ENCODE results near the gene CAPN15.
A peak's percentile ranks its signal among the peaks of the same experiment; 100 is the strongest.

CAPN15 gene

DNA sequence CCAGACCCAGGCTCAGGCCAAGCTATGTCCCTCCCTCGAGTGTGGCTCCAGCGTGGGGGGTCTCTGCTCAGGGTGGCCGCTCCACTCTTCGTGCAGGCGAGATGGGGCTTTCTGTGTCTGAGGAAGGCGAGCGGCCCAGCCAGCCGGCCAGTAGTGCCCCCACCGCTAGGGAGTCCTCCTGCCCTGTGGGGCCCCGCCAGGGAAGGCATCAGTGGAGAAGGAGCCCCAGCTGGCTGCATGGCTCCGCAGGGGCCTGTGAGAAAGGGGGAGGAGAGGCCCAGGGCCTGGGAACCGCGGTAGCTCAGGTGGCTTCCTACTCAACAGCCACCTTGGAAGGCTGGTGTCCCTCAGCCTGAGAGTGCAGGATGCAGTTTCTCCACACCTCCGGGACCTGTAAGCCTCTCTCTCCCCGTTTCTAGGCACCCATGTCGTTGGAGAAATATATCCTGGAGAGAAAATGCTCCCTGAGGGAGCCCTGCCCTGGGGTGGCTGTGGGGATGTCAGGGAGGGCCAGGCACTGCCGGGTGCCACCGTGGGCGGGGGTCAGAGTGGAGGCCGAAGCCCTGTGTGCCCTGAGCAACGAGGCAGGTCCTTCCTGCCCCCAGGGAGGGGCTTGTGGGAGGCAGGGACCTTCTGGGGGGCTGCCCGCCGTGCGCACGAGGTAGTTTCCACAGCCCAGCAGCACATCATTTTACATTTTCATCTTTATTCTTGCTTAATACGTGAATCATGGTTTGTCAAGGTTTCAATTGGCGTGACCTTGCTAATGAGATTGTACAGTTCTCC lies 45.5 kb downstream of the CAPN15 start:
- Histone ChIP-seq H3K9me2 (replicated peaks; ENCODE audit: low read depth, low read length) (no peaks in the 10 kb centered on the region), H4K20me1 (ENCODE audit: insufficient read depth, low read length, poor library complexity, severe bottlenecking) (peaks cover 2% of the 10 kb centered on the region), H3K79me2 (ENCODE audit: insufficient read depth, low read length) (no peaks in the 10 kb centered on the region), H3K9ac (ENCODE audit: low read depth, low read length, poor library complexity, severe bottlenecking) (no peak overlapping the region), H3K27me3 (ENCODE audit: insufficient read depth, low read length, poor library complexity, severe bottlenecking) (no peaks in the 10 kb centered on the region), H2AFZ (ENCODE audit: low read length) (no peak overlapping the region), H3K9me3 (ENCODE audit: insufficient read depth, low read depth, low read length) (no peaks in the 10 kb centered on the region), H3K4me2 (ENCODE audit: low read depth, low read length, poor library complexity, severe bottlenecking) (no peak overlapping the region), H3F3A (ENCODE audit: low read depth) (no peaks in the 10 kb centered on the region), H3K4me1 (ENCODE audit: insufficient read depth, low read length, poor library complexity, severe bottlenecking) (peaks cover 14% of the 10 kb centered on the region), H3K36me3 (ENCODE audit: insufficient read depth, low read length) (no peaks in the 10 kb centered on the region), H3K4me3 (ENCODE audit: low read length, poor library complexity, severe bottlenecking) (no peak overlapping the region)
- TF ChIP-seq, protein P1, sequence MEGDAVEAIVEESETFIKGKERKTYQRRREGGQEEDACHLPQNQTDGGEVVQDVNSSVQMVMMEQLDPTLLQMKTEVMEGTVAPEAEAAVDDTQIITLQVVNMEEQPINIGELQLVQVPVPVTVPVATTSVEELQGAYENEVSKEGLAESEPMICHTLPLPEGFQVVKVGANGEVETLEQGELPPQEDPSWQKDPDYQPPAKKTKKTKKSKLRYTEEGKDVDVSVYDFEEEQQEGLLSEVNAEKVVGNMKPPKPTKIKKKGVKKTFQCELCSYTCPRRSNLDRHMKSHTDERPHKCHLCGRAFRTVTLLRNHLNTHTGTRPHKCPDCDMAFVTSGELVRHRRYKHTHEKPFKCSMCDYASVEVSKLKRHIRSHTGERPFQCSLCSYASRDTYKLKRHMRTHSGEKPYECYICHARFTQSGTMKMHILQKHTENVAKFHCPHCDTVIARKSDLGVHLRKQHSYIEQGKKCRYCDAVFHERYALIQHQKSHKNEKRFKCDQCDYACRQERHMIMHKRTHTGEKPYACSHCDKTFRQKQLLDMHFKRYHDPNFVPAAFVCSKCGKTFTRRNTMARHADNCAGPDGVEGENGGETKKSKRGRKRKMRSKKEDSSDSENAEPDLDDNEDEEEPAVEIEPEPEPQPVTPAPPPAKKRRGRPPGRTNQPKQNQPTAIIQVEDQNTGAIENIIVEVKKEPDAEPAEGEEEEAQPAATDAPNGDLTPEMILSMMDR (conservative IDR thresholded peaks at IDR 0.05; ENCODE audit: low read length): no peak
- TF ChIP-seq EZH2phosphoT487 (IDR thresholded peaks at IDR 0.05; ENCODE audit: borderline replicate concordance): no peak

DNA sequence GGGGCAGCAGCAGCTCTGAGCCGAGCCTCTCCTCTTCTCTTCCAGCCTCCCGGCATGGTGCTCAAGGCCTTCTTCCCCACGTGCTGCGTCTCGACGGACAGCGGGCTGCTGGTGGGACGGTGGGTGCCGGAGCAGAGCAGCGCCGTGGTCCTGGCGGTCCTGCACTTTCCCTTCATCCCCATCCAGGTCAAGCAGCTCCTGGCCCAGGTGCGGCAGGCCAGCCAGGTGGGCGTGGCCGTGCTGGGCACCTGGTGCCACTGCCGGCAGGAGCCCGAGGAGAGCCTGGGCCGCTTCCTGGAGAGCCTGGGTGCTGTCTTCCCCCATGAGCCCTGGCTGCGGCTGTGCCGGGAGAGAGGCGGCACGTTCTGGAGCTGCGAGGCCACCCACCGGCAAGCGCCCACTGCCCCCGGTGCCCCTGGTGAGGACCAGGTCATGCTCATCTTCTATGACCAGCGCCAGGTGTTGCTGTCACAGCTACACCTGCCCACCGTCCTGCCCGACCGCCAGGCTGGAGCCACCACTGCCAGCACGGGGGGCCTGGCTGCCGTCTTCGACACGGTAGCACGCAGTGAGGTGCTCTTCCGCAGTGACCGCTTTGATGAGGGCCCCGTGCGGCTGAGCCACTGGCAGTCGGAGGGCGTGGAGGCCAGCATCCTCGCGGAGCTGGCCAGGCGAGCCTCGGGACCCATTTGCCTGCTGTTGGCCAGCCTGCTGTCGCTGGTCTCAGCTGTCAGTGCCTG lies 46.7 kb downstream of the CAPN15 start:
- H2AFZ ChIP-seq (ENCODE audit: low read length): no peak overlapping the region

DNA sequence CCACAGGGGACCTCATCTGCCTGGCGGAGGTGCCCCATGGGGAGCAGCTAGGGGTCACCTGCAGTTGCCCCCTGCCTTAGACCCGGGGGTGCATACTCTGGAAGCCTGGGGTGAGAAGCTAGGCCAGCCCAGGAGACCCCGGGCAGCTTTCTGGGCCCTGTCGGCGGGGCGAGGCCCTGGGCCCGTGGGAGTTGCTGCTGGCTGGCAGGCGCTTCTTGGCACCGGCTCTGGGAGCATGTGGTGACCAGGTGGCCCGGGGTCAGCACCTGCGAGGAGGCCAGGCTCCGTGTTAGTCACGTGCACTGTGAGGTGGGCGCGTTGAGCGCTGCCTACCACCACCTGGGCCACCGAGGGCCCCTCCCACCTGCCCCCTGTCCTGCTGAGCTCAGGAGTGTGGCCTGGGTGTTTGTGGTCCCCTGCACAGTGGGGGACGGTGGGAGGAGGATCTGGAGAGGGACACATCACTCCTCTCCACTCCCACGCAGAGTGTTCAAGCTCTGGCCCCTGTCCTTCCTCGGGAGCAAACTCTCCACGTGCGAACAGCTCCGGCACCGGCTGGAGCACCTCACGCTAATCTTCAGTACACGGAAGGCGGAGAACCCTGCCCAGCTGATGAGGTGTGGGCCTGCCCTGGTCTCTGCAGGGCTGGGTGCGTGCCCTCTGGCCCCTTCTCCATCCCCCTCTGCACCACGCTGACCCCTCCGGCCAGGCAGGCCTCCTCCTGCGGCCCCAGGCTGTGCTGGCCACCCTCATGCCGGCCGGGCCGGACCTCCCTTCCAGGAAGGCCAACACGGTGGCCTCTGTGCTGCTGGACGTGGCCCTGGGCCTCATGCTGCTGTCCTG lies 48.1 kb downstream of the CAPN15 start:
- H4K20me1 ChIP-seq (ENCODE audit: insufficient read depth, low read length, poor library complexity, severe bottlenecking): no peaks in the 10 kb centered on the region
- H3K79me2 ChIP-seq (ENCODE audit: insufficient read depth, low read length): no peaks in the 10 kb centered on the region
- TF ChIP-seq EZH2phosphoT487 (IDR thresholded peaks at IDR 0.05; ENCODE audit: borderline replicate concordance): no peak
- TF ChIP-seq, protein P1 (conservative IDR thresholded peaks at IDR 0.05; ENCODE audit: low read length): no peak
- peak overlapping the region; percentile 58 for H3K9ac ChIP-seq (ENCODE audit: low read depth, low read length, poor library complexity, severe bottlenecking)
- no peaks in the 10 kb centered on the region for H3K9me3 ChIP-seq (ENCODE audit: insufficient read depth, low read depth, low read length)
- peak overlapping the region; percentile 60 for H3K4me3 ChIP-seq (ENCODE audit: low read length, poor library complexity, severe bottlenecking)
- peaks cover 14% of the 10 kb centered on the region for H3K4me1 ChIP-seq (ENCODE audit: insufficient read depth, low read length, poor library complexity, severe bottlenecking)
- H2AFZ ChIP-seq (ENCODE audit: low read length): no peak overlapping the region
- no peaks in the 10 kb centered on the region for H3F3A ChIP-seq (ENCODE audit: low read depth)
- no peaks in the 10 kb centered on the region for H3K27me3 ChIP-seq (ENCODE audit: insufficient read depth, low read length, poor library complexity, severe bottlenecking)
- H3K4me2 ChIP-seq (ENCODE audit: low read depth, low read length, poor library complexity, severe bottlenecking): peak overlapping the region; percentile 70
- no peaks in the 10 kb centered on the region for H3K9me2 ChIP-seq (replicated peaks; ENCODE audit: low read depth, low read length)
- no peaks in the 10 kb centered on the region for H3K36me3 ChIP-seq (ENCODE audit: insufficient read depth, low read length)

More for the DNA sequence above, 46.7 kb downstream of the CAPN15 start:
- Histone ChIP-seq H3K79me2 (ENCODE audit: insufficient read depth, low read length) (no peaks in the 10 kb centered on the region), H3K4me2 (ENCODE audit: low read depth, low read length, poor library complexity, severe bottlenecking) (no peak overlapping the region), H3F3A (ENCODE audit: low read depth) (no peaks in the 10 kb centered on the region), H3K9me2 (replicated peaks; ENCODE audit: low read depth, low read length) (no peaks in the 10 kb centered on the region), H4K20me1 (ENCODE audit: insufficient read depth, low read length, poor library complexity, severe bottlenecking) (peaks cover 2% of the 10 kb centered on the region), H3K4me1 (ENCODE audit: insufficient read depth, low read length, poor library complexity, severe bottlenecking) (peaks cover 14% of the 10 kb centered on the region), H3K9me3 (ENCODE audit: insufficient read depth, low read depth, low read length) (no peaks in the 10 kb centered on the region), H3K4me3 (ENCODE audit: low read length, poor library complexity, severe bottlenecking) (no peak overlapping the region), H3K9ac (ENCODE audit: low read depth, low read length, poor library complexity, severe bottlenecking) (no peak overlapping the region), H3K27me3 (ENCODE audit: insufficient read depth, low read length, poor library complexity, severe bottlenecking) (no peaks in the 10 kb centered on the region), H3K36me3 (ENCODE audit: insufficient read depth, low read length) (no peaks in the 10 kb centered on the region)
- TF ChIP-seq EZH2phosphoT487 (IDR thresholded peaks at IDR 0.05; ENCODE audit: borderline replicate concordance): no peak
- TF ChIP-seq, protein P1 (conservative IDR thresholded peaks at IDR 0.05; ENCODE audit: low read length): no peak

Data from Loucy (cell line).